A549 (cell line): ENCODE measurements around the gene TARP.

ENCODE experiments used
- PHF8 ChIP-seq: fragments of 200-600 bp; sonication (generic); IDR thresholded peaks from 2 replicates; pipeline ENCODE4 v1.6.1; 2016; ENCODE audit warnings: low read depth, mild to moderate bottlenecking, antibody characterized with exemption, moderate library complexity, borderline replicate concordance
- RFX5 ChIP-seq: fragments of 450-650 bp; IDR thresholded peaks from 2 replicates; pipeline ENCODE4 v1.7.1; 2014; ENCODE audit warnings: antibody characterized with exemption, mild to moderate bottlenecking, moderate library complexity
- SMC3 ChIP-seq: fragments of >200 bp; sonication (Bioruptor Twin); formaldehyde crosslinking; IDR thresholded peaks from 3 replicates; pipeline ENCODE4 v1.6.1; 2018; ENCODE audit warnings: inconsistent platforms

GRCh38 chr7:38273286-38273995 is at the start of gene TARP:
- TF ChIP-seq SMC3 (no peak), PHF8 (no peak), RFX5 (no peak)
